ENCODE data around the gene KSR2.

- TF ChIP-seq CTCF (IDR thresholded peaks at IDR 0.05) (no peak), EZH2phosphoT487 (IDR thresholded peaks at IDR 0.05) (no peak), EZH2 (IDR thresholded peaks at IDR 0.05) (no peak)
Measured at GRCh38 chr12:117572755-117573154, 396.0 kb downstream of the KSR2 start.
